ENCODE data around the gene SPAG6.
A peak's percentile ranks its signal among the peaks of the same experiment; 100 is the strongest.

The SPAG6 gene

GRCh38 chr10:22322641-22323160 lies 22.6 kb upstream of the SPAG6 start:
- peak; percentile 46 for DNase-seq

- DNase-seq: no peak
These were observed 21.6 kb upstream of the SPAG6 start for GRCh38 chr10:22323538-22324305.

DNA sequence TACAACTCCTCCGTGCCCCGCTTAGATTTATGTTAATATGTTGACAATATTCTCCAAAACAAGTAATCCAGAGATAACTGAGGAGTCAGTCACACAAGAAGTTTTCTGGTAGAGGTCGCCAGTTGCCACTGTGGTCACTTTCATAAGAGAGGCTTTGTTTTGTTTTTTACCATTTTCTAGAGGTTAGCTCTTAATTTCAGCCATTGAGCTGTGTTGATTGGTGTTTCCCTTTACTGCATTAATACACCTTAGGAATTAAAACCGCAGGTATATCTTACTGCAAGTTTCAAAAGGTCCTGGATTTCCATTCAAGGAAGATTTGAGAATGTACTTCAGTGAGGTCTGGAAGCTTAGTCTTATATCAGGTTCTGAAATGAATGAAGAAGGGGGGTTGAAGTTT lies 20.9 kb upstream of the SPAG6 start:
- peak; percentile 43 for DNase-seq

DNA sequence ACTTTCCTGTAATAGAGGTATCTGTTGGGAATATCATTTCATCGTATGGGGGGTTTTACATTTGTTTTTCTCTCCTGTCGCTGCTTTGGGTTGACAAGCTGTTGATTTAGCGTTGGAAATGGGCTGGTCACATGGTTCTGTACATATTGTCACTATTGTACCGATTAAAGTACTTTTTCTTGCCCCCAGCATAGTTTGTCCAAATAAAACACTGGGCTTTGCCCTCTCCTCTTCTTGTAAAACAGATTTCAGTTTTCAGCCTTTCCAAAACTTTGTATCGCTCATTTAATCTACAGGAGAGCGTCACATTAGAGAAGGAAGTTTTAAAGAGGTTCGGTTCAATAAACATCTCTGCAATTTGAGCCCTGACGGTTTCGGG lies 20.4 kb upstream of the SPAG6 start:
- peak; percentile 45 for DNase-seq

DNA sequence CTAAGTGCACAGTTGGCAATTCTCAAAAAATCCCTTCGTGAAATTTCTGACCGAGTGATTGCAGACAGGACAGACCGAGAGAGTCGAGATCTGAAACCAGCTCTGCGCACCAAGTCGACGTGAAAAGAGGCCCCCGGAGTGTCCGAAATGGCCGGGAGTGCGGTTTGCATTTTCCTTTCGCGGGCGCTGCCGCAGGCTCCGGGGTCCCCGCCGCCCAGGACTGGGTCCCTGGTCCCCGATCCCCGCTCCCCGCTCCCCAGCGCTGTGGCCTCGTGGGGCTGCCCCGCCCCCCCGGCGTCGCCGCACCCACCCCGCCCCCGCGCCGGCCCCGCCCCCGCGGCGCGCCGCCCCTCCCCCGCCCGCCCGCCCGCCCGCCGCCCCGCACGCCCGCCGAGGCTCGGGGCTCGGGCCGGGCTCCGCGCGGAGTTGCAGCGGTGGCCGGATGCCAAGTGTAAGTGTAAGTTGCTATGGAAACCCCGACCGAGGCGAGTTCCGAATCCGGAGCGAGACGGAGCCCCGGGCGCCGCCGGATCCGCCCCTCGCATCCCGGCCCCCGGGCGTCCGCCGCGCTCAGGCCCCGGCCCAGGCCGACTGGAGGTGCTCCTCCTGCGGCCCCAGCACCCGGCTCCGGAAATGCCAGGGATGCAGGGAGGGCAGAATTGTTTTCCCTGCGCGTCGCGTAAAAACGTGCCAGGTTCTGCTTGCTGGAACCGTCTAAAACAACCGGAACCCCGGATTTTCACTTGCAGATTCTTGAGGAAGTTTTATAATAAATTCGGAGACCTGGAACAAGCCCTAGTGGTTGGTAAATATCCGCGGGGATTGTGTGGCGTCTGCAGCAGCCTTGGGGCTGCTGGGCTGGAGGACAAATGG lies 19.8 kb upstream of the SPAG6 start:
- DNase-seq: peak; percentile 96

DNA sequence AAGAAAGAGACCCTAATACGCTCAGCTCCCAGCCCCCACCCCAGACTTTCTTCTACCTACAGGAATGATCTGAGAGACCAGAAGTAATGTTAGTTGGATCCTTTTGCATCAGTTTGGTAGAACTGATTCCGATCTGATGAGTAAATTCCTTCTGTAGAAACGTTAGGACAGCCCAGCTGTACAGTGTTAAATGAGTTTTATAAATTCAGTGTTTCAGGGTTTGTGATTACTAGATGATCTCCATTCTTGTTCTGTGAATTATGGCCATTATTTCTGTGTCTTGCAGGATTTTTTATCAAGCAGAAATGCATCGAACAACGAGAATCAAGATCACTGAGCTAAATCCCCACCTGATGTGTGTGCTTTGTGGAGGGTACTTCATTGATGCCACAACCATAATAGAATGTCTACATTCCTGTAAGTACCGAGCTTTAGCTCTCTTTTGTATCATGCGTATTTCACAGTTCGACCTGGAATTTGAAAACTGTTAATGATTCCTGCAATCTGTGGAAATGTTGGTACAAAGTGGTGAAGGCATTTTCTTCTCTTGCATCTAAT lies 19.1 kb upstream of the SPAG6 start:
- no peak for DNase-seq

GRCh38 chr10:22329150-22329549 lies 16.1 kb upstream of the SPAG6 start:
- DNase-seq: no peak

DNA sequence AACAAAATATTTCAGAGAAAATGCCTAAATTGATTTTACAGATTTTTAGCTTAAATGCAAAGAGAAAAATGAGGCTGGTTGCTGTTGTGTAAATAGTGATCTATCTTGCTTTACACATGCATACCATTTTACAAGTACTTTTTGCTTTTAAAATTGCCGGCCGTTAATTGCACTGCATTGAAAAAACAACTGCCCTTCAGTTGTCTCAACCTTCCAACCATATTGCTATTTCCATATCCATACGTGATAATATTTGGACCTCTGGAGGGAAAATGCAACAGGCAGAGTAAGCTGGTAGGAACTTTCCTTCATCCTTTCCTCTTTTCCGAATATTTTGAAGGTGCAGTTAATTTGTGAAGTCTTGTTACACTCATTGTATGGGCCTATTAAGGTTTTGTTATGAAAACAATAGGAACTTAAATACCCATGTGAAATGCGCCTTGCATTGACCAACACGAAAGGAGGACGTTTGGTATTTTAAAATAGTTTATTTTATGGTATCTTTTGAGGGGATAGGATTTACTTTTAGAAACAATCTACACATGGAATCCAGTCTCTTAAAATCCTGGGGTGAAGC lies 13.1 kb upstream of the SPAG6 start:
- DNase-seq: no peak

- no peak for DNase-seq
These were observed 11.9 kb upstream of the SPAG6 start for GRCh38 chr10:22333167-22333974.

GRCh38 chr10:22333975-22334282 lies 11.4 kb upstream of the SPAG6 start:
- DNase-seq: no peak

- DNase-seq: peak; percentile 61
These were observed 10.7 kb upstream of the SPAG6 start for GRCh38 chr10:22334414-22335172.

- DNase-seq: peak; percentile 90
These were observed 9.9 kb upstream of the SPAG6 start for GRCh38 chr10:22335173-22335933.

DNA sequence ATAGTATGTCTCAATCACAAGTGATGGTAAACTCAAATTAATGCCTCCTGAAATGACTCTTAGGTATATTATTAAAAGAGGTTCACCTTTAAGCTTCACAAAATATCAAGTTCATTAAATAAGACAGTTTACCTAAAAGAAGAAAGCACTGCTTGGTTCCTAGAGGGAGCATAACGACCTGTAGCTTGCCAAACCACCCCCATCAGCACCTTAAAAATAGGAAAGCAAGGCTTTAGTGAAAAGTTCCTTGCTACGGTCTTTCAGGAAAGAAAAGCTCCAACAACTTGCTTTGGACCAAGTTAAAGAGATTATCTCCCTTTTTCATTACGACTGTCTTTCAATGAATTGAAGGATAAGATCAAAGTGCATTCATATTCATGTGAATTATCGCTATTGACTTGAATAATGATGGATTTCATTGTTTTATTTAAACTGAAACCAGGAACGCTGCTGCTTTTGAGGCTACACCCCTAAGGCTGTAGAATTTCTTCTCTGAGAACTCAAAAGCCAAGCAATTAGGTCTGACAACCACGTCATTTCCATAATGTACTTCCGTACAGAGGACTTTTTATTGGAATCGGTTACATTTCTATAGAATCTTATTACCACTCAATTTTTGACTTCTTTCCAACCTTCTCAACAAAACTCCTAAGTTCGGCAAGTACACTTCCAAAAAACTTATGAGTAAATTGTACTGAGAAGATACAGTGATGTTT lies 7.0 kb upstream of the SPAG6 start:
- DNase-seq: no peak

DNA sequence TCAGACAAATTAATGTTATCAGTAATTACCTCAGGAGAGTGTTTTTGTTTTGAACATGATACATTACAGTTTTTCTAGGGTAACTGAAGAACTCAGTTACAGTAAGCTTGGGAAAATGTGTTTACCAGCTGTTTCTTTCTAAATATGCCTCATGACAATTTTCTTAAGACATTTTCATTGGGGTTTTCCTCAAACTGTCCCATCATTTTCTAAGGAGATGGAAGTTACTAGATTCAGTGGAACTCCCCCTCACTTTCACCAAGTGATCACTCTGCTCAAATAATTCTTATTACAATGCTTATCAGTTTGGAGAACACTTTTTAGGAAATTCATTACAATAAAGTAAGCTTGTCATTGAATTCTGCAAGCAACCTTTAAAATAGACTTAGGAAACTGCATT lies 6.4 kb upstream of the SPAG6 start:
- DNase-seq: no peak

GRCh38 chr10:22339761-22340328 lies 5.5 kb upstream of the SPAG6 start:
- peak; percentile 86 for DNase-seq

DNA sequence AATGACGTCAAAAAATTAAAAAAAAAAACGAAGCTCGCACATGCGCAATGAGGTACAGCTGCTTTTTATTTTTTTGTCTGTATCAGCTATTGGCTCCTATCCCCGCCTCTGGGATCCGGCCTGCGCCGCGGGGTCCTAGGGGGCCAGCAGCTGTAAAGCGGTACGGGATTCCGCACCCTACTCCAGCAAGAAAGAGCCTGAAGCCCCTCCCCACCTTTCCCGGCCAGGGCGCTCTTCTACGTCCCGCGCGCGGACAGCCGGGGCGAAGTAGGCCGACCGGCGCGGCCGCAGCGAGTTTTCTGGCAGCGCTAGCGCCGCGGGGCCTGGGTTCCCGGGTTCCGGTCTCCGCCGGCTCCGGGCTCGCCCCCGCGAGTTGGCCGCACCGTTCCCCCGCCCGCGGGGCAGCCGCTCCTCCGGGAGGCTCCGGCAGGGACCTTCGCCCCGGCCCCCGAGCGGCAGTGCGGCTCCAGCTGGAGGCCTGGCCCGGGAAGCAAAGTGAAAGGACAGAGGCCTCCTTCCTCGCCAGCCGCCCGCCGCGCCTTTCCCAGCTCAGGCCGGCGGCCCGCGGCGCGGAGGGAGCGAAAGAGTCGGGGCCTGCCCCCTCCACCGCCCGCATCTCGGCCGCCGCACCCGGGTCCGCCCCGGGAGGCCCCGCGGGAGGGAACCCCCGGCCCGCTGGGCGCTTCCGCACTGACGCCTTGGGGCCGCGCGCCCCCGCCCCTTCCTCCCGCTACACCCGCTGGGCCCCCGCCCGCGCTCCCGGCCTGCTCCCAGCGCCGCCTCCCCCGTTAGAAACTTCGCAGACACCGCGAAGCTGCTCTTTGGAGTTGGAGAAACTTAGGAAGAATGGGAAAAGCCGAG lies 4.7 kb upstream of the SPAG6 start:
- peak; percentile 93 for DNase-seq

DNA sequence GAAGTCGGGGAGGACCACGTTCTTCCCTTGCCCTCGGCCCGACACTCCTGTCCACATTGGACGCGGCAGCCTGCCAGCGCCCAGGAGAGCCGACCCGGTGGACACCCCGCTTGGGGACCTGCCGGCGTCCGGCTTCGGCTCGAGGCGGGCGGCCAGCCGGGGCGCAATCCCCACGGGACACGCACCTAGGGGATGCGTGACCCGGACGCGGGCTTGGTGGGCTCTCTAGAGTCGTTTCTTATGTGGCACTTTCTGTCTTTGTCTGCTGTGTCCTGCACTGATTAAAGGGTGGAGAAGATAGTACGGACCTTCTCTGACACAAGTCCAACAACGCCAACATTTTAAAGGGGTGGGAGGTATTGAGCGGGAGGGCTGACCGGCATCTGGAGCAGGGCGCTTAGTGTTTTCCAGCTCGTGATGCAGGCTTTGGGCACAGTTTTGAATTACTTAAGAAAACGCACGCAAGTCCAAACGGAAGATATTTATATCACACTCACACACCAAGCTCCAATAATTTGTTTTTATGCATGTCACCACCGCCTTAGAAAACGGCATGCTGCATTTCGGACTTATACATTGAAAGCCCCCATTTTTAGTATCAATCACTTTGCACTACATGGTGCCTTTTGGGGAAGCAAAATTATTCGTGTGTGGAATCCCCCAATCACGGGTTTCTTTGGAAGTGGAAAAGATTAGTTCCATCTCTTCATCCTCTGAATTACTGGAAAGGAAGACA lies 3.9 kb upstream of the SPAG6 start:
- peak; percentile 89 for DNase-seq

DNA sequence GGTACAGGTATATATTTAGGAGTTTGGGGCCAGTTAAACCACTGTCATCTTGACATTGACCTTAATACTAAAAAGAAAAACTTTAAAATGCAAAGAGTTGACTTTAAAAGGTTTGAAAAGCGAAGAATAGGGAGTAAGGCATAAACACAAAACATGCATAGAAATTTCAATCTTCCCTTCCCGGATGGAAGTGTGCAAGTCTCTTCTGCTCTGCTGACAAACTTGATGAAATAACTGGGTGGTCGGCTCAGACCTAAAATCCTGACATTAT lies 3.4 kb upstream of the SPAG6 start:
- no peak for DNase-seq

DNA sequence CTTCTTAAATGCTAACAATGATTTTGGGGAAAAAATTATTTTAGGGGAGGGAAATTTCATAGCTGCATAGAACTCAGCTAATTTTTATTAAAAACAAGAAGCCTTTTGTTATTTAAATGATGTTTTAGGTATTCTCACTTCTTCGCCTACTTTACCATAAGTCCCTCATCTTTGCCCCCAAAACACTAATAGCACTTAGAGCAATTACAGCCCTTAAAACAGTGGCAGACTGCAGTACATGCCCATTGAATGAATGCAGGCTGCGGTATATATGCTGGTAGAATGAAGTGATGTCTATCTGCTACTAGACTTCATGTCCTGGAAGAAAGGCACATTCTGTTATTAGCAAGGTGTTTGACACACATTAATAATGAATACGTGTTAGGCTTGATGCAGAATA lies 2.9 kb upstream of the SPAG6 start:
- no peak for DNase-seq

Measured in DMS53 (cell line).